Adrenal gland (tissue), 5 donors: ENCODE measurements around the gene GID4.

Source experiments
- CTCF ChIP-seq, 6 experiments: fragments of 450-650 bp in 4 of 6; fragments of 200-600 bp in 2 of 6; sonication (generic) in 1 of 6; IDR thresholded peaks; 1 replicate in 5 of 6; 2 replicates in 1 of 6; pipeline versions ENCODE4 v1.5.1 to v1.8.0; 2016 to 2021; ENCODE audit warnings: antibody characterized with exemption in 6 of 6, mild to moderate bottlenecking in 2 of 6, moderate library complexity in 1 of 6
- POLR2A ChIP-seq, 2 donors: fragments of 450-650 bp; IDR thresholded peaks; one replicate each; pipeline ENCODE4 v1.6.1; 2017; ENCODE audit warnings: antibody characterized with exemption in 2 of 2, mild to moderate bottlenecking in 2 of 2, moderate library complexity in 1 of 2
- donor health status: DM: no; HTN: no; CAD: no.

GRCh38 chr17:18014006-18014405 is 25.2 kb upstream of the GID4 start:
- TF ChIP-seq POLR2A (IDR thresholded peaks at IDR 0.05) (no peak), CTCF (IDR thresholded peaks at IDR 0.05) (no peak)
